SJSA1 (cell line): ENCODE data around the gene POU3F1. TPM values are rescaled to one million over a fixed set of nuclear protein-coding genes. Genes with fewer than 3 reads are reported as not detected.
A peak's percentile ranks its signal among the peaks of the same experiment; 100 is the strongest.

Experiments
- DNase-seq, 2 experiments: peaks; one replicate each; pipeline ENCODE4 v3.0.0-alpha.2; 2015 to 2020; ENCODE audit warnings: low spot score in 2 of 2, low read depth in 1 of 2
- H3K27ac ChIP-seq: fragments of 250-450 bp; sonication (Bioruptor Pico); 2 replicates; pipeline ENCODE4 v1.5.1; 2020; ENCODE audit warnings: mild to moderate bottlenecking, moderate library complexity
- H3K27me3 ChIP-seq: fragments of 250-450 bp; sonication (Bioruptor Pico); replicated peaks from 2 replicates; pipeline ENCODE4 v1.5.1; 2020; ENCODE audit warnings: mild to moderate bottlenecking, moderate library complexity
- H3K36me3 ChIP-seq: fragments of 250-450 bp; sonication (Bioruptor Pico); 2 replicates; pipeline ENCODE4 v1.5.1; 2020; ENCODE audit warnings: mild to moderate bottlenecking
- H3K4me1 ChIP-seq: fragments of 250-450 bp; sonication (Bioruptor Pico); replicated peaks from 2 replicates; pipeline ENCODE4 v1.6.1; 2021; ENCODE audit warnings: mild to moderate bottlenecking
- H3K4me3 ChIP-seq: fragments of 250-450 bp; sonication (Bioruptor Pico); 2 replicates; pipeline ENCODE4 v1.5.1; 2020; ENCODE audit warnings: mild to moderate bottlenecking
- H3K9me3 ChIP-seq: fragments of 250-450 bp; sonication (Bioruptor Pico); replicated peaks from 2 replicates; pipeline ENCODE4 v1.5.1; 2020; ENCODE audit warnings: mild to moderate bottlenecking
- total RNA-seq: library from RNA; depleted of rRNA; stranded (reverse); fragments of >200 nt; shearing (Covaris generic); gene quantifications from 2 replicates; pipeline ENCODE4 v1.2.3, GENCODE V29; 2014

POU3F1 gene
- total RNA-seq, 1 experiment from 2014 or later: 0.26 TPM

- H3K4me3 ChIP-seq: peak within 1 kb of the TSS; percentile 82
- H3K27ac ChIP-seq: no peak within 1 kb of the TSS
- H3K27me3 ChIP-seq: no peaks in the 10 kb centered on the region
- H3K36me3 ChIP-seq: peaks cover 28% of the 10 kb centered on the region
- DNase-seq: peak in 1 of 2 experiments; percentile 71
- H3K4me1 ChIP-seq: peaks cover 49% of the 10 kb centered on the region
- H3K9me3 ChIP-seq: no peaks in the 10 kb centered on the region
Observed at GRCh38 chr1:38005195-38006007, 41.2 kb downstream of the POU3F1 start, which contains the start of gene FHL3. Gene FHL3, minus strand, starts transcription at chr1:38005514. Its CDS starts 6,102 bp downstream, at chr1:37999412.

GRCh38 chr1:38004284-38005108 lies 42.1 kb downstream of the POU3F1 start:
- Histone ChIP-seq H3K4me1 (peaks cover 58% of the 10 kb centered on the region), H3K4me3 (peak overlapping the region; percentile 82), H3K27me3 (no peaks in the 10 kb centered on the region), H3K27ac (no peak overlapping the region), H3K9me3 (no peaks in the 10 kb centered on the region), H3K36me3 (peaks cover 34% of the 10 kb centered on the region)
- peak in 1 of 2 experiments; percentile 31 for DNase-seq

- Histone ChIP-seq H3K27me3 (no peaks in the 10 kb centered on the region), H3K4me3 (peak overlapping the region; percentile 82), H3K36me3 (peaks cover 44% of the 10 kb centered on the region), H3K4me1 (peaks cover 62% of the 10 kb centered on the region), H3K9me3 (no peaks in the 10 kb centered on the region), H3K27ac (no peak overlapping the region)
- no peak for DNase-seq
Observed at GRCh38 chr1:38003261-38004250, 43.0 kb downstream of the POU3F1 start.

GRCh38 chr1:38000529-38001455 lies 45.8 kb downstream of the POU3F1 start:
- peaks cover 64% of the 10 kb centered on the region for H3K36me3 ChIP-seq
- H3K4me1 ChIP-seq: peaks cover 78% of the 10 kb centered on the region
- peak; percentile 91 to 98 for DNase-seq
- no peaks in the 10 kb centered on the region for H3K9me3 ChIP-seq
- no peaks in the 10 kb centered on the region for H3K27me3 ChIP-seq
- H3K27ac ChIP-seq: peak overlapping the region; percentile 94
- no peak overlapping the region for H3K4me3 ChIP-seq

GRCh38 chr1:38000233-38000528 lies 46.4 kb downstream of the POU3F1 start:
- no peak for DNase-seq
- no peak overlapping the region for H3K4me3 ChIP-seq
- peaks cover 65% of the 10 kb centered on the region for H3K36me3 ChIP-seq
- peak overlapping the region; percentile 94 for H3K27ac ChIP-seq
- H3K4me1 ChIP-seq: peaks cover 82% of the 10 kb centered on the region
- H3K27me3 ChIP-seq: no peaks in the 10 kb centered on the region
- no peaks in the 10 kb centered on the region for H3K9me3 ChIP-seq

- Histone ChIP-seq H3K27ac (peak overlapping the region; percentile 94), H3K4me3 (no peak overlapping the region), H3K36me3 (peaks cover 70% of the 10 kb centered on the region), H3K4me1 (peaks cover 85% of the 10 kb centered on the region), H3K9me3 (no peaks in the 10 kb centered on the region), H3K27me3 (no peaks in the 10 kb centered on the region)
- peak; percentile 86 to 88 for DNase-seq
Observed at GRCh38 chr1:37999430-38000232, 47.0 kb downstream of the POU3F1 start.

- H3K4me1 ChIP-seq: peaks cover 78% of the 10 kb centered on the region
- no peaks in the 10 kb centered on the region for H3K9me3 ChIP-seq
- DNase-seq: no peak
- H3K27ac ChIP-seq: peak overlapping the region; percentile 94
- no peak overlapping the region for H3K4me3 ChIP-seq
- H3K27me3 ChIP-seq: no peaks in the 10 kb centered on the region
- H3K36me3 ChIP-seq: peaks cover 64% of the 10 kb centered on the region
Observed at GRCh38 chr1:37998913-37999429, 47.6 kb downstream of the POU3F1 start.

GRCh38 chr1:37998089-37998808 lies 48.3 kb downstream of the POU3F1 start:
- no peak overlapping the region for H3K4me3 ChIP-seq
- peaks cover 71% of the 10 kb centered on the region for H3K4me1 ChIP-seq
- no peaks in the 10 kb centered on the region for H3K9me3 ChIP-seq
- peaks cover 57% of the 10 kb centered on the region for H3K36me3 ChIP-seq
- no peak for DNase-seq
- H3K27ac ChIP-seq: peak overlapping the region; percentile 94; the same call in 1 of the 2 replicates
- no peaks in the 10 kb centered on the region for H3K27me3 ChIP-seq

GRCh38 chr1:37997256-37998088 lies 49.1 kb downstream of the POU3F1 start:
- Histone ChIP-seq H3K9me3 (no peaks in the 10 kb centered on the region), H3K4me1 (peaks cover 65% of the 10 kb centered on the region), H3K27me3 (no peaks in the 10 kb centered on the region), H3K27ac (peak overlapping the region; percentile 42), H3K4me3 (no peak overlapping the region), H3K36me3 (peaks cover 49% of the 10 kb centered on the region)
- DNase-seq: no peak

- no peaks in the 10 kb centered on the region for H3K27me3 ChIP-seq
- peak overlapping the region; percentile 57 for H3K27ac ChIP-seq
- peaks cover 43% of the 10 kb centered on the region for H3K36me3 ChIP-seq
- H3K4me3 ChIP-seq: peak overlapping the region; percentile 42
- peak in 1 of 2 experiments; percentile 96 for DNase-seq
- H3K9me3 ChIP-seq: no peaks in the 10 kb centered on the region
- H3K4me1 ChIP-seq: peaks cover 50% of the 10 kb centered on the region
Observed at GRCh38 chr1:37995751-37996345, 50.7 kb downstream of the POU3F1 start.
